Activated T-cell treated with anti-CD3 and anti-CD28 coated beads, Interleukin-2, amount 50 U/mL, for 24 hours (primary cell): ENCODE data around the gene CEACAM16.

Source experiments
- DNase-seq: peaks from one replicate; pipeline ENCODE4 v3.0.0-alpha.2; 2020
- H3K27ac Mint-ChIP-seq: 2 replicates; pipeline ENCODE4 v1.8.0; 2020; ENCODE audit warnings: mild to moderate bottlenecking, mixed read lengths
- H3K27me3 Mint-ChIP-seq: 2 replicates; pipeline ENCODE4 v1.8.0; 2020; ENCODE audit warnings: mixed read lengths
- H3K36me3 Mint-ChIP-seq: 2 replicates; pipeline ENCODE4 v1.8.0; 2020; ENCODE audit warnings: low read depth, mixed read lengths
- H3K4me1 Mint-ChIP-seq: 2 replicates; pipeline ENCODE4 v1.8.0; 2020; ENCODE audit warnings: low read depth, mixed read lengths
- H3K4me3 Mint-ChIP-seq: 2 replicates; pipeline ENCODE4 v1.8.0; 2020; ENCODE audit warnings: mild to moderate bottlenecking, moderate library complexity, mixed read lengths
- H3K9me3 Mint-ChIP-seq: 2 replicates; pipeline ENCODE4 v1.8.0; 2020; ENCODE audit warnings: mixed read lengths

Gene CEACAM16

DNA sequence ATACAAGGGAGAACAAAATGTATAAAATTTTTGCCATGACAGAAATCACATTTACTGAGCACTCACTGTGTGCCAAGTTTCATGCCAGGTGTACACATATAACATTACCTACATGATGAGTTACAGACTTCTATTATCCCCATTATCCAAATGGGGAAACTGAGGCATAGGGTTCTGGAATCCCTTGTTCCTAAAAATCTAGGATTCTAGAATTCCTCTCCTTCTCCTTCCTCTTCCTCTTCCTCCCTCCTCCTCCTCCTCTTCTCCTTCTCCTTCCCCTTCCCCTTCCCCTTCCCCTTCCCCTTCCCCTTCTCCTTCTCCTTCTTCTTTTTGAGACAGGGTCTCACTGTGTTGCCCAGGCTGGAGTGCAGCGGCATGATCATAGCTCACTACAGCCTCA, 35.4 kb downstream of the CEACAM16 start:
- no peak overlapping the region for H3K27ac Mint-ChIP-seq
- peaks cover 17% of the 10 kb centered on the region for H3K4me1 Mint-ChIP-seq
- no peaks in the 10 kb centered on the region for H3K9me3 Mint-ChIP-seq
- no peaks in the 10 kb centered on the region for H3K36me3 Mint-ChIP-seq
- DNase-seq = no peak
- no peaks in the 10 kb centered on the region for H3K27me3 Mint-ChIP-seq
- no peak overlapping the region for H3K4me3 Mint-ChIP-seq

DNA sequence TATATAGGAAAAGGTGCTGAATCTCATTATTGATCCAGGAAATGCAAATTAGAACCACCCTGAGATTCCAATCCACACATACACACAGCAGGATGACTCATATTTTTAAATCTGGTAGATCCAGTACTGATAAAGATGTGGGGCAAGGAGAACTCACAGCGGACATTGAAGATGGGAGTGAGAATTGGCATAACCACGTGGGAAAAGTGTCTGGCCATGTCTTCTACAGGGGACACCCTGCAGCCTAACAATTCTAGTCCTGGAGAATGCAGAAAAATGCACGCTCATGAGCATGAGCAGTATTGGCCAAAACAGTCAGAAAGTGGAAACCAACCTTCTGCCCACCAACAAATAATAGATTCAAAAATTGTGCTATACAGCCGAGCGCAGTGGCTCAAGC, 36.1 kb downstream of the CEACAM16 start:
- Mint-ChIP-seq H3K27ac (no peak overlapping the region), H3K9me3 (no peaks in the 10 kb centered on the region), H3K36me3 (no peaks in the 10 kb centered on the region), H3K4me1 (peaks cover 17% of the 10 kb centered on the region), H3K4me3 (no peak overlapping the region), H3K27me3 (no peaks in the 10 kb centered on the region)
- DNase-seq = no peak

DNA sequence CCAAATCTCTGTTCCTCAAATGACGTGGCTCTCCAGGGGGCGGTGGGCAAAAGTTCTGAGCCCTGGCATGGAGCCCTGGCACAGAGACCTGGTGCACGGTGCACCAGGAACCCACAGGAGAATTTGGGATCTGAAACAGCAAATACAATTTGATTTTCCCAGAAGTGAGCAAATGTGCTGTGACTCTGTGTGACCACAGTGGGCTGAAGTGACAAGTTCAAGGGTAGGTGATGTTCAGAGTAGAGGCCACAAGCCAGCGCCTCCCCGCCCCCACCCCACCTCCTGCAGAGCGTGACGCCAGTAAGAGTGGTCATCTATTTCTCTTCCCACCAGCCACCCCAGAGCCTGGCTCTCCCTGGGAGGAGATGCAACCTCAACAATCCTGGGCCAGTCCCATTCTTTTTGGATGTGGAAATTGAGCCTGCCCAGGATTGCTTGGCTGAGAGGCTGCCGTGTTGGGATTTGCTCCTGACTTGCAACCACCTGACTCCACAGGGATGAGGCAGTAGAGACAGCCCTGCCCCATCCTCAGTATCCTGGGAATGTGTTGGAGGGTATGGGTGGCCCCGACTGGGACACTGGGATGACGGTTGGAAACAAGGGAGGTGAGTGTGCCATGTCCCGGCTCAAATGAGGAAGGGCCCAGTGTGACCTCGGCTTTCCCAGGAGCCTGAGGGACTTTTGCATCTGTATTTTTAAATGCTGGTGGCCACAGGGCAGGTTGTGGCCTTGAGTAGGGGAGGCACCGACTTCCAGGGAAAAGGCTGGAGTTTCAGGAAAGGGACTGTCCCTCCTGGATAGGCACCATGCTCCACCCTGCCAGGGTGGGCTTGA, 38.5 kb downstream of the CEACAM16 start:
- H3K27ac Mint-ChIP-seq = peak overlapping the region; percentile 47
- H3K4me1 Mint-ChIP-seq = peaks cover 28% of the 10 kb centered on the region

DNA sequence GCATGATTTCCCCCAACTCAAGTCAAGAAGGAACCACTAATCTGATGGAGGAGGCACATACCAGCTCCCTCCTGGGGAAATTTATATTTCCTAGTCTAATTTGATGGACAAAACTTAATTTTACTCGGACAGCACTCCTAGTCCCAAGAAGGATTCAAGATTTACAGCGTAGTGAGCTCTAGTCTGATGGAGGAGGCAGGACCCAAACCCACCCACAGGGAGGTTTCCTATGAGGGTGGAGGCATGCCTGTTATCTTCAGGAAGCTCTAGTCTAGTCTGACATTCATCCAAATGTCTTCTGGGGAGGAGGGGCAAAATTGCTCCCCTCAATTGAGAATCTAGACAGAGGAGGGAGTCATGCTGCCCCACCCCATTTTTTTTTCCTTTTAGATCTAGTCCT, 39.2 kb downstream of the CEACAM16 start:
- no peak for DNase-seq
- Mint-ChIP-seq H3K4me3 (no peak overlapping the region), H3K27me3 (no peaks in the 10 kb centered on the region), H3K36me3 (no peaks in the 10 kb centered on the region), H3K27ac (no peak overlapping the region), H3K9me3 (no peaks in the 10 kb centered on the region), H3K4me1 (peaks cover 35% of the 10 kb centered on the region)

More for the DNA sequence above, 38.5 kb downstream of the CEACAM16 start:
- H3K4me3 Mint-ChIP-seq = no peak overlapping the region
- H3K27me3 Mint-ChIP-seq = no peaks in the 10 kb centered on the region
- no peaks in the 10 kb centered on the region for H3K9me3 Mint-ChIP-seq
- DNase-seq = no peak
- no peaks in the 10 kb centered on the region for H3K36me3 Mint-ChIP-seq

DNA sequence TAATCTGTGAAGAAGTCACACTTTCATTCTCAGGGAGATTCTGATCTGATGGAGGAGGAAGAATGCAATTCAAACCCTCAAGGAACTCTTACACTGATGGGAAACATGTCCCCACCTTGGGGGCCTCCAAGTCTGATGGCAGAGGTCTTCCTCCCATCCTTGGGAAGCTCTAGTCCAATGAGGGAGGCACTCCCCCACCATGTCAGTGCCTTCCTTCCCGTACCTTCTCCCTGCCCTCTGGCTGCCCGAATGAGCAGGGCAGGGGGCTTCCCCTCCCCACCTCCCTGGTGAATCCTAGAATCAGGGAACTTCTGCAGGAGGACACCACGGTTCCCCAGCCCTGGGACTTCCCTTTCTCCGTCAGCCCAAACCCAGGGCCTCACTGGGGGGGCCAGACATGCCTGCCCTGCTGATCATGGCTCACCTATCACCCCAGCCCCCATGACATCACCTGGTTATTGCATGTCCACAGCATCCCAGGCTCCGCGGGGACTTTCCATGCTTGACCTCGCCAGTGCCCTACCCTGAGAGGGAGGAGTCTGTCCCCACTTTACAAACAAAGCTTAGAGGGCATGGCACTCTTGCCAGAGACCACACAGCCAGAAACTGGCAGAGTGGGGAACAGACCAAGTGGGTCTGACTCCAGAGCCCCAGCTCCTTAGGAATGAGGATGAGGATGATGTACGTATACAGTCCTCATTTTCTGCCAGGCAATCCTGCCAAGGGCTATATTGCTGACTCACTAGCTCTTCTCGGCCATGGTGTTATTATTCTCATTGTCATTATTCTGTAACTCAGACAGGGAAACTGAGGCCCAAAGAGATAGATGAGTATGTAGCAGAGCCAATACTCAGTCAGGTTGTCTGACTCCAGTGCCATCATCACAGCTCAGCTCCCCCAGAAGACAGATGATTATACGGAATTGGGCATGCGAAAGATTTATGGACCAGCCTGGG, 39.9 kb downstream of the CEACAM16 start:
- Mint-ChIP-seq H3K36me3 (no peaks in the 10 kb centered on the region), H3K9me3 (no peaks in the 10 kb centered on the region), H3K27ac (no peak overlapping the region), H3K27me3 (no peaks in the 10 kb centered on the region), H3K4me3 (no peak overlapping the region), H3K4me1 (peaks cover 35% of the 10 kb centered on the region)
- DNase-seq = no peak

DNA sequence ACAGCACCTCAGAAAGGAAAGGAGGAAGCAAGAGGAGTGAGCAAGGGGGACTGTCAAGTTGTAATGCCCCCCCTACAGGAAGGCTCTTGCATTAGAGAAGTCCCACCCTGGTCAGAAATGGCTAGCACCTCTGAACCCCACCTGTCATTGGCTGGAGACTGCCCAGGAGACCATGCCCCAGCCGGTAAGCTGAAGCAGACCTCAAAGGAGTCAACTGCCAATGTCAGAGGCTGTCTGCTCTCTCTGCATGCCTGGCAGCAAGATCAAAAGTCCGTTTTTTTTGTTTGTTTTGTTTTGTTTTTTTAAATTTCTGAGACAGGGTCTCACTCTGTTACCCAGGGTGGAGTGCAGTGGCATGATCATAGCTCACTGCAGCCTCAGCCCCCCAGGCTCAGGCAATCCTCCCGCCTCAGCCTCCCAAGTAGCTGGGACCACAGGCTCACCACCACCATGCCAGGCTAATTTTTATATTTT, 41.4 kb downstream of the CEACAM16 start:
- DNase-seq = no peak
- no peak overlapping the region for H3K27ac Mint-ChIP-seq
- H3K4me1 Mint-ChIP-seq = peaks cover 34% of the 10 kb centered on the region
- H3K27me3 Mint-ChIP-seq = no peaks in the 10 kb centered on the region
- H3K9me3 Mint-ChIP-seq = no peaks in the 10 kb centered on the region
- H3K4me3 Mint-ChIP-seq = no peak overlapping the region
- no peaks in the 10 kb centered on the region for H3K36me3 Mint-ChIP-seq

DNA sequence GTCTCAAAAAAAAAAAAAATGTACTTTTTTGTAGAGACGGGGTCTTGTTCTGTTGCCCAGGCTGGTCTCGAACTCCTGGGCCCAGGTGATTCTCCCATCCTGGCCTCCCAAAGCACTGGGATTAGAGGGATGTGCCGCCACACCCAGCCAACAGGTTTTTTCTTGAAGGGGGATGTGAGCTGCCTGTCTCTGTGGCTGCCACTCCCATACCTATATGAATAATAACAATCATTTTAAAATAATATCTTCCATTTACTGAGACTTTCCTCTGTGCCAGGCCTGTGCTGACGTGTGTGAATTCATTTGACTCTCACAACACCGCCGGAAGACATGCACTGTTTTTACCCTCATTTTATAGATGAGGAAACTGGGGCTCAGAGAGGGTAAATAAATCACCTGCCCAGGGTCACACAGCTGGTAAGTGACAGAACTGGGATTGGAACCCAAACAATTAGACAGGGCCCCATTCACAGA, 42.3 kb downstream of the CEACAM16 start:
- H3K4me3 Mint-ChIP-seq = no peak overlapping the region
- no peak for DNase-seq
- peaks cover 39% of the 10 kb centered on the region for H3K4me1 Mint-ChIP-seq
- H3K36me3 Mint-ChIP-seq = no peaks in the 10 kb centered on the region
- H3K9me3 Mint-ChIP-seq = no peaks in the 10 kb centered on the region
- no peaks in the 10 kb centered on the region for H3K27me3 Mint-ChIP-seq
- H3K27ac Mint-ChIP-seq = peak overlapping the region; percentile 77

DNA sequence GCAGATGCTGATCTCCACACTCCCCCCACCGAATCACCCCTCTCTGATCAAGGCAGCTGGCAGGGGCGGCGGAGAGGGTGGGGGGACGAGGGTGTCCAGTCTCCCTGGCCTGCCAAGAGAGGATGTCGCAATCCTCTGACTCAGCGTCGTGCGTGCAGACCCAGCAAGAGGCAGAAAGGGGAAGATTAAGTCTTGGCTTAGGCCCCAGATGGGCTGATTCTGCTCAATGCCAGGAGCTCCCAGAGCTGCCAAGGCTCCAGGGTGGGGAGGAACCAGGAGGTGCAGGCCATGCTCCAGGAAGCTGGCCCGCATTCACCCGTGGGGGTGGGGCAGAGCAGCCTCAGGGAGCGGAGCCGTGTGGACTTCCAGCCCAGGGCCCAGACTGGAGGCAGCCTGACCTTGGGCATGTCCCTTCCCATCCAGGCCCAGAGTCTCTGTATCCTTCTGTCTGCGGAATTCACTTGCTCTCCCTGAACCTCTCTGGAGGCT, 42.9 kb downstream of the CEACAM16 start:
- no peaks in the 10 kb centered on the region for H3K27me3 Mint-ChIP-seq
- peaks cover 43% of the 10 kb centered on the region for H3K4me1 Mint-ChIP-seq
- no peak overlapping the region for H3K4me3 Mint-ChIP-seq
- H3K36me3 Mint-ChIP-seq = no peaks in the 10 kb centered on the region
- no peaks in the 10 kb centered on the region for H3K9me3 Mint-ChIP-seq
- peak overlapping the region; percentile 79 for H3K27ac Mint-ChIP-seq
- no peak for DNase-seq

DNA sequence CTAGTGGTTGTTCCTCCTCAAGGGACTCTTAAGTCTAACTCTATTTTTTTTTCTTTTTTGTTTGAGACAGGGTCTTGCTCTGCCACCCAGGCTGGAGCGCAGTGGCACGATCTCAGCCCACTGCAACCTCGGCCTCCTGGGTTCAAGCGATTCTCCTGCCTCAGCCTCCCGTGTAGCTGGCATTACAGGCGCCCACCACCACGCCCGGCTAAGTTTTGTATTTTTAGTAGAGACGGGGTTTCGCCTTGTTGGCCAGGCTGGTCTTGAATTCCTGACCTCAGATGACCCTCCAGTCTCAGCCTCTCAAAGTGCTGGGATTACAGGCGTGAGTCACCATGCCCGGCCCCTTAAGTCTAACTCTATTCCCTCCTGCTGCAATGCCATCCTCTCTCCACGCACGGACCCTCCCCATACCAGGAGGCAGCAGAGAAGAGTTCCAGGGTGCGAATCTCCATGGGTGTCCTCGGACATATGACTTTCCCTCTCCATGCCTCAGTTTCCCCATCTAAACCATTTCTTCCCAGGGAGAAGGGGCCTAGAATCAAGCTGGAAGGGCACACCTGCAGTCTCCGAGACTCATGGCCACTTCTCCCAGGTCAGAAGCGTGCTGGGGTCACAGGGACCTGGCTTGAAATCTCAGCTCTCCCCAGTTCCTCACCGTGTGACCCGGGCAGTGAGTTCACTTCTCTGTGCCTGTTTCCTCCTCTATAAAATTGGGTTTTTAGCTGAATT, 43.5 kb downstream of the CEACAM16 start:
- DNase-seq = no peak
- Mint-ChIP-seq H3K27ac (peak overlapping the region; percentile 79), H3K4me3 (no peak overlapping the region), H3K36me3 (no peaks in the 10 kb centered on the region), H3K9me3 (no peaks in the 10 kb centered on the region), H3K27me3 (no peaks in the 10 kb centered on the region), H3K4me1 (peaks cover 40% of the 10 kb centered on the region)

DNA sequence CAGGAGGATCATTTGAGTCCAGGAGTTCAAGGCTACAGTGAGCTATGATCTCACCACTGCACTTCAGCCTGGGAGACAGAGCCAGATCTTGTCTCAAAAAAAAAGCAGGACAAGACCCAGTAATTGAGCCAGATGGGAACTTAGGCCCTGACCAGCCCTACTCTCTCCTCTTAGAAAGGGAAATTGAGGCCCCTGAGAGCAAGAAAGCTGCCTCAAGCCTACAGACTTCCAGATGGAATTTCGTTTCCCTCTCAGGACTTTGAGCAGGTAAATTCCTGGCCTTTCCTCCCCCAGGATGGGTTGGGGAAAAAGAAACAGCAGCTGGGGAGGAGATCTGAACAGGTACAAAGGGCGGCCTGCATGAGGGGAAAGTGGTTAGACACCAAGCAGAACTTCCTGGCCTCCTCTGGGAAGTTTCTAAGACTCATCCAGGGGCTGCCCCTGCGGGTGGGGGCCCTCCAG, 46.0 kb downstream of the CEACAM16 start:
- no peaks in the 10 kb centered on the region for H3K9me3 Mint-ChIP-seq
- H3K27me3 Mint-ChIP-seq = no peaks in the 10 kb centered on the region
- H3K27ac Mint-ChIP-seq = no peak overlapping the region
- no peak for DNase-seq
- H3K36me3 Mint-ChIP-seq = peaks cover 14% of the 10 kb centered on the region
- no peak overlapping the region for H3K4me3 Mint-ChIP-seq
- peaks cover 45% of the 10 kb centered on the region for H3K4me1 Mint-ChIP-seq

DNA sequence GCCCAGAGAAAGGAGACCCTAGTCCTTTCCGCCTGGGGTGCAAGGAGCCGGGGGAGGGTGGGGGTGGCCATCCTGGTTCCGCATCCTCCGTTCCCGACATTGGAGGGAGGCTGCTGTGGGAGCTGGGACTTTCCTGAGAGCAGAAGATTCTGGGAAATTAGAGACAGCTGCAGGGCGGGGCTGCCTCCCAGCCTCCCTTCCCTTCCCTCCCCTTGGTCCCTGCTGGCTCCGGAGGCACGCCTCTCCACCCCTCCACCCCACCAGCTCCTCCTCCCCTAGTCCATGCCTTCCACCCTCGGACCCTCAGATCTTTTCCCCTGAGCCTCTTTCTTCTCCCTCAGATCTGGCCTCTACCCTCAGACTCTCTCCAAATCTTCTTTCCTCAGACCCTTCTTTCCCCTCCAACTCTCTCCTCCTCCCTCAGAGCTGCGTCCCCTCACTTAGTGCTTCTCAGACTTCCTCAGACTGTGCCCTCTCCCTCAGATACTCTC, 46.4 kb downstream of the CEACAM16 start:
- no peak for DNase-seq
- Mint-ChIP-seq H3K4me3 (no peak overlapping the region), H3K4me1 (peaks cover 47% of the 10 kb centered on the region)

DNA sequence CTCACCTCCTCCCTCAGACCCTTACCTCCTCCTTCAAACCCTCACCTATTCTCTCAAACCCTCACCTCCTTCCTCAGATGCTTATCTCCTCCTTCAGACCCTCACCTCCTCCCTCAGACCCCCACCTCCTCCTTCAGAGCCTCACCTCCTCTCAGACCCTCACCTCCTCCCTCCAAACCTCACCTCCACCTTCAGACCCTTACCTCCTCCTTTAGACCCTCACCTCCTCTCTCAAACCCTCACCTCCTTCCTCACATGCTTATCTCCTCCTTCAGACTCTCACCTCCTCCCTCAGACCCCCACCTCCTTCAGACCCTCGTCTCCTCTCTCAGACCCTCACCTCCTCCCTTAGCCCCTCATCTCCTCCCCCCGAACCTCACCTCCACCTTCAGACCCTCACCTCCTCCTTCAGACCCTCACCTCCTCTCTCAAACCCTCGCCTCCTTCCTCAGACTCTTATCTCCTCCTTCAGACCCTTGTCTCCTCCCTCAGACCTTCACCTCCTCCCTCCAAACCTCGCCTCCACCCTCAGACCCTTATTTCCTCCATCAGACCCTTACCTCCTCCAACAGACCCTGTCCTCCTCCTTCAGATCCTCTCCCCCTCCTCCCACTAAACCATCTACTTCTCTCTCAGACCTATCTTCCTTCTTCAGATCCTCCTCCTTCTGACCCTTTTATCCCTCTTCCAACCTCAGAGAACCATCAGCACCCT, 47.1 kb downstream of the CEACAM16 start:
- H3K9me3 Mint-ChIP-seq = no peaks in the 10 kb centered on the region
- peaks cover 52% of the 10 kb centered on the region for H3K4me1 Mint-ChIP-seq
- peak overlapping the region; percentile 83 for H3K27ac Mint-ChIP-seq
- H3K4me3 Mint-ChIP-seq = no peak overlapping the region
- DNase-seq = no peak
- H3K36me3 Mint-ChIP-seq = peaks cover 26% of the 10 kb centered on the region
- H3K27me3 Mint-ChIP-seq = no peaks in the 10 kb centered on the region

More for the DNA sequence above, 46.4 kb downstream of the CEACAM16 start:
- Mint-ChIP-seq H3K27me3 (no peaks in the 10 kb centered on the region), H3K36me3 (peaks cover 19% of the 10 kb centered on the region), H3K9me3 (no peaks in the 10 kb centered on the region), H3K27ac (no peak overlapping the region)

DNA sequence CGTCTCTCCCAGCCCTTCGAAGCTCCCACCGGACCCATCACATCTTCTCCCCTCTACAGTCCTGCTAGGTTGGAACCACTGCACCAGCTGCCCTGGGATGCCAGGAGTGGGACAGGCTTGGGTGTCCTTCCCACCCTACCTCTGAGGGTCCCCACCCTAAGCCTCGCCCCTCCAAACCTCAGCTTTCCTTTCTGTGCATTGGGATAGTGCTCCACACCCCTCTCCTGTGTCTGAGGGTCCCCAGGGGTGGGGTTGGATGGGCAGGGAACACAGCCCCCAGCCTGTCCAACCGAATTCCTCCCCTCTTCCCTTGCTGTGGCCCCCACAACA, 47.6 kb downstream of the CEACAM16 start:
- H3K27me3 Mint-ChIP-seq = no peaks in the 10 kb centered on the region

More for the DNA sequence above, 47.6 kb downstream of the CEACAM16 start:
- Mint-ChIP-seq H3K36me3 (peaks cover 31% of the 10 kb centered on the region), H3K9me3 (no peaks in the 10 kb centered on the region), H3K4me1 (peaks cover 54% of the 10 kb centered on the region), H3K27ac (peak overlapping the region; percentile 83), H3K4me3 (peak overlapping the region; percentile 86)
- DNase-seq = no peak
